ENCODE measurements around the gene STARD6.
"Not testable (repeated sequence)": the region's sequence is repeated elsewhere in the genome, so short reads cannot be mapped to it uniquely, and the experiment has no call there.

STARD6 gene

GRCh38 chr18:54303408-54303807, 54.2 kb downstream of the STARD6 start:
- TF ChIP-seq SPI1 (IDR thresholded peaks at IDR 0.05; ENCODE audit: low read depth, low read length) (no peak), PAX5 (IDR thresholded peaks at IDR 0.05; ENCODE audit: insufficient read depth, low read length, severe bottlenecking) (no peak), POLR2AphosphoS5 (IDR thresholded peaks at IDR 0.05; ENCODE audit: low read depth, low read length) (no peak), POU2F2 (IDR thresholded peaks at IDR 0.05; ENCODE audit: low read depth, low read length) (no peak), POLR2A (IDR thresholded peaks at IDR 0.05; ENCODE audit: low read depth, low read length) (no peak), TAF1 (IDR thresholded peaks at IDR 0.05; ENCODE audit: low read depth, low read length) (no peak)
- FAIRE-seq = no peak
- DNase-seq (ENCODE audit: insufficient read length, low spot score) = no peak

DNA sequence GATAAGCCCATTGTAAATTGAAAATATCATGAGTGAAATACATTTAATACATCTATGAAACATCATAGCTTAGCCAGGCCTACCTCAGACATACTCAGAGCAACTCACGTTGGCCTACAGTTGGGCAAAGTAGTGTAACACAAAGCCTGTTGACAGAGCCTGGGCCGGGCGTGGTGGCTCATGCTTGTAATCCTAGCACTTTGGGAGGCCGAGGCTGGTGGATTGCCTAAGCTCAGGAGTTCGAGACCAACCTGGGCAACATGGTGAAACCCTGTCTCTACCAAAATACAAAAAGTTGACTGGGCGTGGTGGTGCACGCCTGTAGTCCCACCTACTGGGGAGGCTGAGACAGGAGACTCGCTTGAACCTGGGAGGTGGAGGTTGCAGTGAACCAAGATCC, 58.7 kb downstream of the STARD6 start:
- FAIRE-seq; DNase-seq (ENCODE audit: insufficient read length, low spot score): not testable (repeated sequence)

DNA sequence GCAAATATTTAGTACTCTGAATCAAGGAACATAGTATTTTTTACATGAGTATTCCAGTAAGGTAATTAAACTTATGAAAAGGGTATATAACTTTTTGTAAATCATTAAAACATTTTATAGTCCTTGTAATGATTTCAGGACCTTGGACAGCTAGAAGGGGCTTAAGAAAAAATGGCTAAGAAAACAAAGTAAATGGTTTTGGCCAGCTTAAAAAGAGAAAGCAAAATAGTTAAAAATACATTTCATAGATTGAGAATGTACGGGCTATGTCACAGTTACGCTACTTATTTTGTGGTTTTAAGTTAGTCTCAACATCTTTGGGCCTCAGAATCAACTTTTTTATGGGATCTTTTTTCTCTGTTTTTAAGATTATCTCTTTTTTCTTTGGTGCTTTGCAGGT, 61.6 kb downstream of the STARD6 start:
- DNase-seq (ENCODE audit: insufficient read length, low spot score) = no peak
- FAIRE-seq = peak; percentile 13
- no peak for TF ChIP-seq POLR2A (IDR thresholded peaks at IDR 0.05; ENCODE audit: low read depth, low read length)
- no peak for TF ChIP-seq POU2F2 (IDR thresholded peaks at IDR 0.05; ENCODE audit: low read depth, low read length)
- no peak for TF ChIP-seq PAX5 (IDR thresholded peaks at IDR 0.05; ENCODE audit: insufficient read depth, low read length, severe bottlenecking)
- no peak for TF ChIP-seq TAF1 (IDR thresholded peaks at IDR 0.05; ENCODE audit: low read depth, low read length)
- TF ChIP-seq POLR2AphosphoS5 (IDR thresholded peaks at IDR 0.05; ENCODE audit: low read depth, low read length) = no peak
- TF ChIP-seq SPI1 (IDR thresholded peaks at IDR 0.05; ENCODE audit: low read depth, low read length) = no peak

GRCh38 chr18:54294274-54294673, 63.4 kb downstream of the STARD6 start:
- TF ChIP-seq POLR2A (IDR thresholded peaks at IDR 0.05; ENCODE audit: low read depth, low read length) (no peak), PAX5 (IDR thresholded peaks at IDR 0.05; ENCODE audit: insufficient read depth, low read length, severe bottlenecking) (no peak), POU2F2 (IDR thresholded peaks at IDR 0.05; ENCODE audit: low read depth, low read length) (no peak), TAF1 (IDR thresholded peaks at IDR 0.05; ENCODE audit: low read depth, low read length) (no peak), POLR2AphosphoS5 (IDR thresholded peaks at IDR 0.05; ENCODE audit: low read depth, low read length) (no peak), SPI1 (IDR thresholded peaks at IDR 0.05; ENCODE audit: low read depth, low read length) (no peak)
- DNase-seq (ENCODE audit: insufficient read length, low spot score) (no peak), FAIRE-seq (no peak)

DNA sequence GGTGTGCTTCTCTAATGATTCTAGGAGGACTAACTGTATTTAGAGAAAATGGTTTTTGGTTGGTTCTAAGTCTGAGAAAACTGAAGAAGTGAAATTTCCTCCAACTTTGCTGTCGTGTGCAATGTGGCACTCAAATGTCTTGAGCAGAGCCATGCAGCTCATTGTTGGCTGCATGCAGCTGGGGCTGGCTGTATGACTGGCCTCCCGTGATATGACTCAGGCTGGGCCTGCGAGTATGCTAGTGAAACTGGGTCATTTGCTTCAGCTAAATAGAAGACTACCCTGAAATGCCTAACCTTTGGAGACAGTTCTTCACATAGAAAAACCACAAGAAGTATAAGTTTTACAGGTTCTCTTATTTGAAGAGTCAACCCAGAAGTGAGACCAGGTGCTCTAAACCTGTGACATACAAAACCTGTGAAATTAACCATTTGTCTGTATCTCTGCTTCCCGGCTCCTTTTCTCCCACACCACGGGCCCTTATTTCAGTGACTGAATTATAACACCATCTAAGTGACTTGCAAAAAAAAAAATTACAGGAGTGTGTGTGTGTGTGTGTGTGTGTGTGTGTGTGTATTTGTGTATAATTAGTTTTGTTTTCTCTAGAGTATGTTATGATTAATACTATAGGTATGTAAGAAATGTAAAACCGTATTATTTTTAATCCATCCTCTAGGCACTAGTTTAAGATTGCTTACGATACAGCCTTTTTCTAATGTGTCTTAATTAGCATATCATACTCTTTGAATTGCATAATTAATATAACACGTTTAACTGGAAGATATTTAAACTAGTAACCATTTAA, 72.5 kb downstream of the STARD6 start:
- TF ChIP-seq POU2F2 (IDR thresholded peaks at IDR 0.05; ENCODE audit: low read depth, low read length) (peak; percentile 86), PAX5 (IDR thresholded peaks at IDR 0.05; ENCODE audit: insufficient read depth, low read length, severe bottlenecking) (peak; percentile 76), POLR2A (IDR thresholded peaks at IDR 0.05; ENCODE audit: low read depth, low read length) (no peak), SPI1 (IDR thresholded peaks at IDR 0.05; ENCODE audit: low read depth, low read length) (peak; percentile 44), TAF1 (IDR thresholded peaks at IDR 0.05; ENCODE audit: low read depth, low read length) (no peak), POLR2AphosphoS5 (IDR thresholded peaks at IDR 0.05; ENCODE audit: low read depth, low read length) (peak; percentile 53; the same call in 1 of the 2 replicates)
- FAIRE-seq = peak; percentile 98

GRCh38 chr18:54284535-54284934, 73.1 kb downstream of the STARD6 start:
- TF ChIP-seq POLR2AphosphoS5 (IDR thresholded peaks at IDR 0.05; ENCODE audit: low read depth, low read length) = no peak
- TF ChIP-seq PAX5 (IDR thresholded peaks at IDR 0.05; ENCODE audit: insufficient read depth, low read length, severe bottlenecking) = no peak
- no peak for TF ChIP-seq POU2F2 (IDR thresholded peaks at IDR 0.05; ENCODE audit: low read depth, low read length)
- TF ChIP-seq POLR2A (IDR thresholded peaks at IDR 0.05; ENCODE audit: low read depth, low read length) = no peak
- TF ChIP-seq SPI1 (IDR thresholded peaks at IDR 0.05; ENCODE audit: low read depth, low read length) = no peak
- TF ChIP-seq TAF1 (IDR thresholded peaks at IDR 0.05; ENCODE audit: low read depth, low read length) = no peak

More for the DNA sequence above, 72.5 kb downstream of the STARD6 start:
- DNase-seq (ENCODE audit: insufficient read length, low spot score) = peak; percentile 27

GRCh38 chr18:54280220-54280569, 77.5 kb downstream of the STARD6 start:
- FAIRE-seq = no peak

More at GRCh38 chr18:54284535-54284934, 73.1 kb downstream of the STARD6 start:
- no peak for DNase-seq (ENCODE audit: insufficient read length, low spot score)
- FAIRE-seq = peak; percentile 55

GRCh38 chr18:54279477-54280219, 78.0 kb downstream of the STARD6 start:
- FAIRE-seq = no peak
- TF ChIP-seq TAF1 (IDR thresholded peaks at IDR 0.05; ENCODE audit: low read depth, low read length) (no peak), POLR2A (IDR thresholded peaks at IDR 0.05; ENCODE audit: low read depth, low read length) (no peak), POLR2AphosphoS5 (IDR thresholded peaks at IDR 0.05; ENCODE audit: low read depth, low read length) (no peak), POU2F2 (IDR thresholded peaks at IDR 0.05; ENCODE audit: low read depth, low read length) (no peak)
- no peak for DNase-seq (ENCODE audit: insufficient read length, low spot score)

More at GRCh38 chr18:54280220-54280569, 77.5 kb downstream of the STARD6 start:
- TF ChIP-seq POLR2A (IDR thresholded peaks at IDR 0.05; ENCODE audit: low read depth, low read length) (no peak), PAX5 (IDR thresholded peaks at IDR 0.05; ENCODE audit: insufficient read depth, low read length, severe bottlenecking) (no peak), SPI1 (IDR thresholded peaks at IDR 0.05; ENCODE audit: low read depth, low read length) (no peak)
- no peak for DNase-seq (ENCODE audit: insufficient read length, low spot score)

DNA sequence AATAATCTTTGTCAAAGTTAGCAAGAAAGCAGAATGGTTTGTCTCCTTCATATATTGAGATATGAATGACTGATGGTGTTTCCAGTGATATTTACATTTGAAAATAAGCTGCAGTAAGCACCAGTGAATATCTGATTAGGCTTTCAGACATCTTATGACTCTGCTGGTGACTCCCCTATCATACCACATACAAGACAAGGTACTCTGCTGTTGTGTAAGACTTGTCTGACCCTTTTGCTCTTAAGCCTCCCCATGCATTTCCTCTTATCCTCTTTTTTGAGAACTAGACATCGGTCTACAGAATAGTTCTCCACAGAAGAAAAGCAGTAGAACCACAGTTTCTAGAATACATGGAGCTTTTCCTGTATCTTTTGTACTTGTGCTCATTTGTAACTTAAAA, 79.0 kb downstream of the STARD6 start:
- DNase-seq (ENCODE audit: insufficient read length, low spot score) (no peak), FAIRE-seq (peak; percentile 38)
- TF ChIP-seq TAF1 (IDR thresholded peaks at IDR 0.05; ENCODE audit: low read depth, low read length) (no peak), POU2F2 (IDR thresholded peaks at IDR 0.05; ENCODE audit: low read depth, low read length) (no peak), PAX5 (IDR thresholded peaks at IDR 0.05; ENCODE audit: insufficient read depth, low read length, severe bottlenecking) (no peak), POLR2A (IDR thresholded peaks at IDR 0.05; ENCODE audit: low read depth, low read length) (no peak), SPI1 (IDR thresholded peaks at IDR 0.05; ENCODE audit: low read depth, low read length) (no peak), POLR2AphosphoS5 (IDR thresholded peaks at IDR 0.05; ENCODE audit: low read depth, low read length) (no peak)

Measured in GM12891 (cell line).